ENCODE measurements around the gene ITGB1. TPM values are rescaled to one million over a fixed set of nuclear protein-coding genes. Genes with fewer than 3 reads are reported as not detected.

ITGB1 gene
- total RNA-seq, 1 donor from 2014 or later = 193 TPM

DNA sequence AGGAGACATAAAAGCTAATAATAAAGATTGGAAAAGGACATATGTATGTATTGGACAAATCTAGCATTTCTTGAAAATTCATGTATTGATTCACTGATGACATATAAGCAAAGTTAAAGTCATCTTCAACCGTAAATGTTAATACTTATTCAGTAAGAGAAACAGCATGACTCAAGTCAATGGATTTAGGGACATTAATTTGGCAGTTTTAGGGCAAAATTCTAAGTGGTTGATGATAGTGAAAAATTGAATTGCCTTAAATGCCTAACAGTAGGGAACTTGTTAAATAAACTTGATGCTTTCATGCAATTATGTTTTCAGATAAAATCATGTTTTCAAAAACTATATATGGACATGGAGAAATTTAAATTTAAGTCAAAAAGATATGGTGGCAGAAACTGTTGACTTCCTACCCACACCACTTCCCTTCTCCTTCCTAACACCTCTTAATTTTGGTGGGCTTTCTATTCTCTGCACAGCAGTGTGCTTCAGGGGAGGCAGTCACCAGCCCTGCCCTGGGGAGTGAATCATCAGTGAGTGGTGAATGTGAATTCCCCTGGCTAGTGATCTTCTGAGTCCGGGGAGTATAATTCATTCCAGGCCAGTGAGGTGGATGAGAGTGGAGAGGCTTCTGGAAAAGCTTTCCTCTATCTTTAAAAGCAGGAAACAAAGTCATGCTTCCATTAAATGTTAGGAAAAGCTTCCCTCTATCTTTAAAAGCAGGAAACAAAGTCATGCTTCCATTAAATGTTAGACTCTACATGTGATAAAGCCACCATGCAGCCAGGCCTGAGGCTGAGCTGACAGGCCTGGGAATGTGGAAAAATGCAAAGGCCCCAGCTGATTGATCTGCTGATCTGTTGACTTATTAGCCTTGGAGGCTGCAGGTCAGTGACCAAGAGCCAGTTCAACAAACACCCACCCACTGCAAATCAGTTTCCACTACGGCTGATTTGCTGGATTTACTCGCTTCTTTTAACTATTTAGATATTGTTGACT is 25.2 kb upstream of the ITGB1 start:
- H3K27me3 ChIP-seq = no peaks in the 10 kb centered on the region
- H3K4me3 ChIP-seq = no peak overlapping the region
- intact Hi-C loops (cut with DNase I) = no loop called here
- TF ChIP-seq, protein P1, sequence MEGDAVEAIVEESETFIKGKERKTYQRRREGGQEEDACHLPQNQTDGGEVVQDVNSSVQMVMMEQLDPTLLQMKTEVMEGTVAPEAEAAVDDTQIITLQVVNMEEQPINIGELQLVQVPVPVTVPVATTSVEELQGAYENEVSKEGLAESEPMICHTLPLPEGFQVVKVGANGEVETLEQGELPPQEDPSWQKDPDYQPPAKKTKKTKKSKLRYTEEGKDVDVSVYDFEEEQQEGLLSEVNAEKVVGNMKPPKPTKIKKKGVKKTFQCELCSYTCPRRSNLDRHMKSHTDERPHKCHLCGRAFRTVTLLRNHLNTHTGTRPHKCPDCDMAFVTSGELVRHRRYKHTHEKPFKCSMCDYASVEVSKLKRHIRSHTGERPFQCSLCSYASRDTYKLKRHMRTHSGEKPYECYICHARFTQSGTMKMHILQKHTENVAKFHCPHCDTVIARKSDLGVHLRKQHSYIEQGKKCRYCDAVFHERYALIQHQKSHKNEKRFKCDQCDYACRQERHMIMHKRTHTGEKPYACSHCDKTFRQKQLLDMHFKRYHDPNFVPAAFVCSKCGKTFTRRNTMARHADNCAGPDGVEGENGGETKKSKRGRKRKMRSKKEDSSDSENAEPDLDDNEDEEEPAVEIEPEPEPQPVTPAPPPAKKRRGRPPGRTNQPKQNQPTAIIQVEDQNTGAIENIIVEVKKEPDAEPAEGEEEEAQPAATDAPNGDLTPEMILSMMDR (IDR thresholded peaks at IDR 0.05) = no peak
- TF ChIP-seq POLR2AphosphoS5 (IDR thresholded peaks at IDR 0.05; ENCODE audit: insufficient read depth in 1 of 2, low read depth in 1 of 2) (no peak), POLR2A (IDR thresholded peaks at IDR 0.05) (no peak)
- H3K9me3 ChIP-seq = no peaks in the 10 kb centered on the region
- DNase-seq (ENCODE audit: extremely low spot score in 2 of 2) = no peak
- peak overlapping the region; percentile 4 for H3K27ac ChIP-seq
- no peaks in the 10 kb centered on the region for H3K36me3 ChIP-seq
- peaks cover 20% of the 10 kb centered on the region for H3K4me1 ChIP-seq

- Histone ChIP-seq H3K4me3 (no peak overlapping the region), H3K27me3 (no peaks in the 10 kb centered on the region), H3K36me3 (no peaks in the 10 kb centered on the region), H3K9me3 (no peaks in the 10 kb centered on the region), H3K27ac (peak overlapping the region; percentile 75), H3K4me1 (peaks cover 20% of the 10 kb centered on the region)
- TF ChIP-seq POLR2AphosphoS5 (IDR thresholded peaks at IDR 0.05; ENCODE audit: insufficient read depth in 1 of 2, low read depth in 1 of 2) (no peak), POLR2A (IDR thresholded peaks at IDR 0.05) (no peak)
- TF ChIP-seq, protein P1 (IDR thresholded peaks at IDR 0.05) = no peak
- DNase-seq (ENCODE audit: extremely low spot score in 2 of 2) = no peak
- intact Hi-C loops (cut with DNase I) = no loop called here
These were observed 24.3 kb upstream of the ITGB1 start for GRCh38 chr10:32982293-32982709.

DNA sequence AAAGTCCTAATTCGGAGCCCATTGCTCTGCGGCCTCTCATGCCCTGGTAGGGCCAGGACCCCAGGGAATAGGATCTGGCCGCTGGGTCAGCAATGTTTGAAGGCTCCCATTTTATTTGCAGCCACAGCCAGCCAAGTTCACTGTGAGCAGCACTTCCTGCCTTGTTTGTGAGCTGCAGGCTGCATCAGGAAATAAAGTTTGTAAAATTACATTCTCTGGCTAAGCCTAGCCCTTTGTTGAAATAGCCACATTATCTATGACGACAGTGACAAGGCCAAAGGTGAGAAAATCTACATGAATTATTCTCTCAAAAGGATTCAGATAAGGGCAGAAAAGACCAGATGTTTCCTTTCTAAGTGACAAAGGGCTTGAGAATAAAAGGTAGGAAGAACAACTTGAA is 23.7 kb upstream of the ITGB1 start:
- TF ChIP-seq, protein P1 (IDR thresholded peaks at IDR 0.05) = no peak
- TF ChIP-seq POLR2A (IDR thresholded peaks at IDR 0.05) (no peak), POLR2AphosphoS5 (IDR thresholded peaks at IDR 0.05; ENCODE audit: insufficient read depth in 1 of 2, low read depth in 1 of 2) (peak in 1 of 2 donors; percentile 83)
- Histone ChIP-seq H3K27ac (peak overlapping the region; percentile 75), H3K4me1 (peaks cover 20% of the 10 kb centered on the region), H3K27me3 (no peaks in the 10 kb centered on the region), H3K9me3 (no peaks in the 10 kb centered on the region), H3K36me3 (no peaks in the 10 kb centered on the region), H3K4me3 (no peak overlapping the region)
- intact Hi-C loops (cut with DNase I) = no loop called here
- DNase-seq (ENCODE audit: extremely low spot score in 2 of 2) = no peak

- Histone ChIP-seq H3K4me1 (peaks cover 20% of the 10 kb centered on the region), H3K4me3 (peak overlapping the region; percentile 41 to 56), H3K36me3 (no peaks in the 10 kb centered on the region), H3K9me3 (no peaks in the 10 kb centered on the region), H3K27me3 (no peaks in the 10 kb centered on the region), H3K27ac (peak overlapping the region; percentile 75)
- peak in 1 of 2 donors; percentile 94 for DNase-seq (ENCODE audit: extremely low spot score in 2 of 2)
- intact Hi-C loops (cut with DNase I) = no loop called here
- TF ChIP-seq POLR2AphosphoS5 (IDR thresholded peaks at IDR 0.05; ENCODE audit: insufficient read depth in 1 of 2, low read depth in 1 of 2) (peak; percentile 89 to 93), POLR2A (IDR thresholded peaks at IDR 0.05) (peak in 1 of 2 donors; percentile 22)
- TF ChIP-seq, protein P1 (IDR thresholded peaks at IDR 0.05) = no peak
These were observed 22.8 kb upstream of the ITGB1 start for GRCh38 chr10:32980558-32981468.
